Inflammatory macrophage treated with lipopolysaccharide for 4 hours (primary cell): ENCODE data around the gene MEF2B.

Experiments used
- DNase-seq: peaks from one replicate; pipeline ENCODE4 v3.0.0-alpha.2; 2020

The MEF2B gene

GRCh38 chr19:19170053-19170872 is at the start of gene MEF2B:
Gene MEF2B, minus strand, starts transcription at chr19:19170263. Its CDS starts 19,528 bp downstream, at chr19:19150735.
- DNase-seq, result peak; percentile 42

- no peak for DNase-seq
Measured at GRCh38 chr19:19218911-19219310, 48.8 kb upstream of the MEF2B start.

GRCh38 chr19:19217099-19217498 is 47.0 kb upstream of the MEF2B start:
- peak; percentile 29 for DNase-seq

GRCh38 chr19:19215792-19216191 is 45.7 kb upstream of the MEF2B start:
- no peak for DNase-seq

GRCh38 chr19:19214892-19215291 is 44.8 kb upstream of the MEF2B start:
- DNase-seq, result no peak

GRCh38 chr19:19214159-19214490 is 44.1 kb upstream of the MEF2B start:
- DNase-seq, result no peak

GRCh38 chr19:19213426-19214158 is 43.5 kb upstream of the MEF2B start:
- DNase-seq, result no peak

GRCh38 chr19:19212916-19213315 is 42.9 kb upstream of the MEF2B start:
- no peak for DNase-seq

GRCh38 chr19:19211499-19212420 is 41.7 kb upstream of the MEF2B start, which contains the start of gene NCAN:
Gene NCAN, plus strand, starts transcription at chr19:19211958. Its CDS starts 4,996 bp downstream, at chr19:19216954.
- no peak for DNase-seq

- DNase-seq, result no peak
Measured at GRCh38 chr19:19209372-19209771, 39.3 kb upstream of the MEF2B start.

GRCh38 chr19:19207637-19208572 is 37.8 kb upstream of the MEF2B start:
- no peak for DNase-seq

GRCh38 chr19:19206938-19207337 is 36.9 kb upstream of the MEF2B start:
- no peak for DNase-seq

- no peak for DNase-seq
Measured at GRCh38 chr19:19205416-19206410, 35.6 kb upstream of the MEF2B start.

GRCh38 chr19:19204181-19204580 is 34.1 kb upstream of the MEF2B start:
- DNase-seq, result no peak

GRCh38 chr19:19203012-19203856 is 33.2 kb upstream of the MEF2B start, which contains the start of gene NR2C2AP:
Gene NR2C2AP, minus strand, starts transcription at chr19:19203414. Its CDS starts 354 bp downstream, at chr19:19203060.
- peak; percentile 94 for DNase-seq

- no peak for DNase-seq
Measured at GRCh38 chr19:19202707-19203011, 32.6 kb upstream of the MEF2B start.

GRCh38 chr19:19201697-19202630 is 31.9 kb upstream of the MEF2B start:
- DNase-seq, result no peak

- no peak for DNase-seq
Measured at GRCh38 chr19:19193926-19194325, 23.9 kb upstream of the MEF2B start.
